Astrocyte (in vitro differentiated cells and primary cell): ENCODE data around the gene CTH. TPM values are rescaled to one million over a fixed set of nuclear protein-coding genes. Genes with fewer than 3 reads are reported as not detected.

ENCODE experiments used
- DNase-seq: peaks from one replicate; pipeline ENCODE4 v3.0.0-alpha.2; 2010; ENCODE audit warnings: low read depth
- FAIRE-seq: peaks from 2 replicates; lab custom pipeline; 2011; peaks lifted over from hg19 to GRCh38; lab: Jason Lieb, UNC
- H2AFZ ChIP-seq: 2 replicates; pipeline ENCODE4 v1.6.0; 2012; ENCODE audit warnings: low read depth, low read length, inconsistent platforms
- H3K27ac ChIP-seq: 2 replicates; pipeline ENCODE4 v1.5.1; 2011; ENCODE audit warnings: low read depth, low read length, inconsistent platforms
- H3K27me3 ChIP-seq: 2 replicates; pipeline ENCODE4 v1.6.0; 2011; ENCODE audit warnings: low read length, inconsistent platforms; ENCODE audit not compliant: insufficient read depth
- H3K36me3 ChIP-seq: 2 replicates; pipeline ENCODE4 v1.5.1; 2011; ENCODE audit warnings: low read length, inconsistent platforms; ENCODE audit not compliant: insufficient read depth
- H3K4me1 ChIP-seq: 2 replicates; pipeline ENCODE4 v1.5.1; 2011; ENCODE audit warnings: low read length, inconsistent platforms; ENCODE audit not compliant: insufficient read depth
- H3K4me2 ChIP-seq: 2 replicates; pipeline ENCODE4 v1.6.0; 2012; ENCODE audit warnings: low read length, inconsistent platforms
- H3K4me3 ChIP-seq: 2 replicates; pipeline ENCODE4 v1.5.1; 2011; ENCODE audit warnings: low read depth, mild to moderate bottlenecking, low read length, inconsistent platforms; ENCODE audit not compliant: insufficient read depth
- H3K79me2 ChIP-seq: 2 replicates; pipeline ENCODE4 v1.6.0; 2012; ENCODE audit warnings: mild to moderate bottlenecking, low read length, inconsistent platforms; ENCODE audit not compliant: insufficient read depth
- H3K9ac ChIP-seq: 2 replicates; pipeline ENCODE4 v1.6.0; 2012; ENCODE audit warnings: mild to moderate bottlenecking, low read length, inconsistent platforms
- H3K9me3 ChIP-seq: 2 replicates; pipeline ENCODE4 v1.5.1; 2012; ENCODE audit warnings: low read depth, mild to moderate bottlenecking, low read length, inconsistent platforms; ENCODE audit not compliant: insufficient read depth
- H4K20me1 ChIP-seq: 2 replicates; pipeline ENCODE4 v1.6.0; 2012; ENCODE audit warnings: low read length, inconsistent platforms; ENCODE audit not compliant: insufficient read depth
- H3K27ac Mint-ChIP-seq: one replicate; pipeline ENCODE4 v1.8.0; 2021; ENCODE audit warnings: mild to moderate bottlenecking, mixed read lengths; ENCODE audit not compliant: unreplicated experiment
- H3K27me3 Mint-ChIP-seq: one replicate; pipeline ENCODE4 v1.8.0; 2021; ENCODE audit warnings: low read depth, mixed read lengths; ENCODE audit not compliant: unreplicated experiment
- H3K36me3 Mint-ChIP-seq: one replicate; pipeline ENCODE4 v1.8.0; 2021; ENCODE audit warnings: low read depth, mixed read lengths; ENCODE audit not compliant: unreplicated experiment
- H3K4me1 Mint-ChIP-seq: one replicate; pipeline ENCODE4 v1.8.0; 2021; ENCODE audit warnings: low read depth, mixed read lengths; ENCODE audit not compliant: unreplicated experiment
- H3K4me3 Mint-ChIP-seq: one replicate; pipeline ENCODE4 v1.8.0; 2021; ENCODE audit warnings: mild to moderate bottlenecking, moderate library complexity, mixed read lengths; ENCODE audit not compliant: unreplicated experiment
- H3K9me3 Mint-ChIP-seq: one replicate; pipeline ENCODE4 v1.8.0; 2021; ENCODE audit warnings: mild to moderate bottlenecking, mixed read lengths; ENCODE audit not compliant: unreplicated experiment
- CTCF ChIP-seq: IDR thresholded peaks from 2 replicates; pipeline ENCODE4 v1.5.1; 2011; ENCODE audit warnings: low read depth, mild to moderate bottlenecking, inconsistent platforms, low read length, moderate library complexity; ENCODE audit not compliant: insufficient read depth
- EZH2 ChIP-seq: IDR thresholded peaks from 2 replicates; pipeline ENCODE4 v1.6.1; 2012; ENCODE audit warnings: mild to moderate bottlenecking, low read length, inconsistent platforms; ENCODE audit not compliant: insufficient read depth
- total RNA-seq: library from RNA; stranded (reverse); gene quantifications from 2 replicates; pipeline ENCODE4 v1.2.1, GENCODE V29; 2021

CTH gene
- total RNA-seq, 1 donor from 2014 or later = 23.7 TPM

DNA sequence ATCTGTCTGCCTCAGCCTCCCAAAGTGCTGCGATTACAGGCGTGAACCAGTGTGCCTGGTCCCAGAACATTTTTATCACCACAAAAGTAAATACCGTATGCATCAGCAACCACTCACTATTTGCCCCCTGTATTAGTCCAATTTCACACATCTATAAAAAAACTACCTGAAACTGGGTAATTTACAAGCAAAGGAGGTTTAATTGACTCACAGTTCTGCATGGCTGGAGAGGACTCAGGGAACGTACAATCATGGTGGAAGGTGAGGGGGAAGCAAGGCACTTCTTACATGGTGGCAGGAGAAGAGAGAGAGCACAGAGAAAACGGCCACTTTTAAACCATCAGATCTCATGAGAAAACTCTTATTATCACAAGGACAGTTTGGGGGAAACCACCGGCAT is 25.6 kb upstream of the CTH start:
- H3K27me3 ChIP-seq = no peaks in the 10 kb centered on the region
- no peaks in the 10 kb centered on the region for H3K79me2 ChIP-seq
- Mint-ChIP-seq H3K4me1 (no peaks in the 10 kb centered on the region), H3K36me3 (no peaks in the 10 kb centered on the region), H3K27me3 (peaks cover 11% of the 10 kb centered on the region), H3K27ac (no peak overlapping the region), H3K4me3 (no peak overlapping the region), H3K9me3 (no peaks in the 10 kb centered on the region)
- no peaks in the 10 kb centered on the region for H4K20me1 ChIP-seq
- FAIRE-seq (no peak), DNase-seq (no peak)
- no peak overlapping the region for H3K27ac ChIP-seq
- H3K9ac ChIP-seq = no peak overlapping the region
- H3K36me3 ChIP-seq = no peaks in the 10 kb centered on the region
- no peak overlapping the region for H3K4me3 ChIP-seq
- TF ChIP-seq EZH2 = no peak
- no peak for TF ChIP-seq CTCF
- H3K4me1 ChIP-seq = no peaks in the 10 kb centered on the region
- no peaks in the 10 kb centered on the region for H3K9me3 ChIP-seq
- no peak overlapping the region for H2AFZ ChIP-seq
- H3K4me2 ChIP-seq = no peak overlapping the region

- H3K36me3 ChIP-seq = no peaks in the 10 kb centered on the region
- H3K9me3 ChIP-seq = no peaks in the 10 kb centered on the region
- no peak overlapping the region for H3K9ac ChIP-seq
- H3K4me3 ChIP-seq = no peak overlapping the region
- H3K27me3 ChIP-seq = no peaks in the 10 kb centered on the region
- no peak overlapping the region for H3K4me3 Mint-ChIP-seq
- H3K27ac Mint-ChIP-seq = no peak overlapping the region
- no peak for TF ChIP-seq EZH2
- TF ChIP-seq CTCF = no peak
- no peak for FAIRE-seq
- no peaks in the 10 kb centered on the region for H3K9me3 Mint-ChIP-seq
- H3K4me1 ChIP-seq = no peaks in the 10 kb centered on the region
- no peaks in the 10 kb centered on the region for H4K20me1 ChIP-seq
- no peak overlapping the region for H3K4me2 ChIP-seq
- H3K27ac ChIP-seq = no peak overlapping the region
- H3K4me1 Mint-ChIP-seq = no peaks in the 10 kb centered on the region
- peaks cover 11% of the 10 kb centered on the region for H3K27me3 Mint-ChIP-seq
- DNase-seq = no peak
- H3K79me2 ChIP-seq = no peaks in the 10 kb centered on the region
- no peak overlapping the region for H2AFZ ChIP-seq
- no peaks in the 10 kb centered on the region for H3K36me3 Mint-ChIP-seq
Measured at GRCh38 chr1:70386121-70386520, 24.9 kb upstream of the CTH start.

GRCh38 chr1:70387507-70387906 is 23.6 kb upstream of the CTH start:
- no peak overlapping the region for H3K27ac Mint-ChIP-seq
- TF ChIP-seq CTCF (no peak), EZH2 (no peak)
- no peaks in the 10 kb centered on the region for H3K36me3 ChIP-seq
- H3K4me1 Mint-ChIP-seq = no peaks in the 10 kb centered on the region
- no peaks in the 10 kb centered on the region for H4K20me1 ChIP-seq
- H3K79me2 ChIP-seq = no peaks in the 10 kb centered on the region
- peaks cover 8% of the 10 kb centered on the region for H3K27me3 Mint-ChIP-seq
- no peak for DNase-seq
- H3K4me1 ChIP-seq = no peaks in the 10 kb centered on the region
- FAIRE-seq = no peak
- H3K4me3 ChIP-seq = no peak overlapping the region
- H3K27ac ChIP-seq = no peak overlapping the region
- H3K4me2 ChIP-seq = no peak overlapping the region
- no peak overlapping the region for H3K4me3 Mint-ChIP-seq
- no peaks in the 10 kb centered on the region for H3K9me3 ChIP-seq
- H2AFZ ChIP-seq = no peak overlapping the region
- H3K9me3 Mint-ChIP-seq = no peaks in the 10 kb centered on the region
- no peaks in the 10 kb centered on the region for H3K27me3 ChIP-seq
- no peak overlapping the region for H3K9ac ChIP-seq
- H3K36me3 Mint-ChIP-seq = no peaks in the 10 kb centered on the region
